Neural cell (in vitro differentiated cells): Measurements from ENCODE around the gene ACTN4. TPM values are rescaled to one million over a fixed set of nuclear protein-coding genes. Genes with fewer than 3 reads are reported as not detected.

Source experiments
- H2AFZ ChIP-seq: fragments of 200-600, 300-800 bp; sonication (generic), shearing (Covaris generic); 2 replicates; pipeline ENCODE4 v1.6.0; 2014; ENCODE audit warnings: low read depth, mild to moderate bottlenecking, antibody characterized with exemption, low read length, moderate library complexity
- H3F3A ChIP-seq: fragments of 200-600 bp; shearing (Covaris generic); 2 replicates; pipeline ENCODE4 v1.6.1; 2016; ENCODE audit warnings: mild to moderate bottlenecking, moderate library complexity, mixed read lengths, antibody characterized with exemption, low read length; ENCODE audit not compliant: insufficient read depth, poor library complexity, severe bottlenecking
- H3K27ac ChIP-seq: fragments of 200-600, 300-800 bp; sonication (generic), shearing (Covaris generic); 2 replicates; pipeline ENCODE4 v1.5.1; 2014; ENCODE audit warnings: mild to moderate bottlenecking, low read length, moderate library complexity
- H3K27me3 ChIP-seq: fragments of 300-800, 200-600 bp; sonication (generic), shearing (Covaris generic); 2 replicates; pipeline ENCODE4 v1.6.0; 2014; ENCODE audit warnings: mild to moderate bottlenecking, low read depth, low read length, moderate library complexity; ENCODE audit not compliant: insufficient read depth
- H3K36me3 ChIP-seq: fragments of 300-800, 200-600 bp; sonication (generic), shearing (Covaris generic); 2 replicates; pipeline ENCODE4 v1.5.1; 2014; ENCODE audit warnings: mild to moderate bottlenecking, antibody characterized with exemption, low read length, moderate library complexity; ENCODE audit not compliant: insufficient read depth
- H3K4me2 ChIP-seq: fragments of 300-800, 200-600 bp; sonication (generic), shearing (Covaris generic); 2 replicates; pipeline ENCODE4 v1.6.0; 2014; ENCODE audit warnings: mild to moderate bottlenecking, low read length
- H3K4me3 ChIP-seq: fragments of 300-800, 200-600 bp; sonication (generic), shearing (Covaris generic); 2 replicates; pipeline ENCODE4 v1.5.1; 2014; ENCODE audit warnings: mild to moderate bottlenecking, low read length, moderate library complexity
- H3K79me2 ChIP-seq: fragments of 200-600 bp; shearing (Covaris generic); replicated peaks from 2 replicates; pipeline ENCODE4 v1.6.0; 2014; ENCODE audit warnings: mild to moderate bottlenecking, low read length, moderate library complexity; ENCODE audit not compliant: insufficient read depth
- H3K9ac ChIP-seq: fragments of 300-800, 200-600 bp; sonication (generic), shearing (Covaris generic); 2 replicates; pipeline ENCODE4 v1.6.1; 2016; ENCODE audit warnings: mild to moderate bottlenecking, low read length, mixed read lengths
- H3K9me2 ChIP-seq: fragments of 200-600 bp; shearing (Covaris generic); 2 replicates; pipeline ENCODE4 v1.6.1; 2016; ENCODE audit warnings: mild to moderate bottlenecking, low read length, mixed read lengths; ENCODE audit not compliant: insufficient read depth
- H3K9me3 ChIP-seq: fragments of 200-600, 300-800 bp; sonication (generic), shearing (Covaris generic); 2 replicates; pipeline ENCODE4 v1.6.1; 2016; ENCODE audit warnings: mild to moderate bottlenecking, mixed run types, low read length, moderate library complexity, mixed read lengths
- H4K20me1 ChIP-seq: fragments of 200-600 bp; shearing (Covaris generic); 2 replicates; pipeline ENCODE4 v1.6.1; 2016; ENCODE audit warnings: mild to moderate bottlenecking, mixed run types; ENCODE audit not compliant: insufficient read depth
- EP300 ChIP-seq: fragments of 450-650 bp; conservative IDR thresholded peaks from 2 replicates; pipeline ENCODE4 v1.6.1; 2014; ENCODE audit warnings: antibody characterized with exemption, mild to moderate bottlenecking, moderate library complexity; ENCODE audit not compliant: poor library complexity, severe bottlenecking
- EZH2 ChIP-seq: fragments of 200-600, 300-800 bp; shearing (Covaris generic), sonication (generic); IDR thresholded peaks from 2 replicates; pipeline ENCODE4 v1.6.1; 2014; ENCODE audit warnings: antibody characterized with exemption, low read length, borderline replicate concordance, mild to moderate bottlenecking; ENCODE audit not compliant: insufficient read depth, poor library complexity, severe bottlenecking
- MXI1 ChIP-seq: fragments of 450-650 bp; conservative IDR thresholded peaks from 2 replicates; pipeline ENCODE4 v1.6.1; 2014; ENCODE audit warnings: antibody characterized with exemption, mild to moderate bottlenecking; ENCODE audit not compliant: poor library complexity, severe bottlenecking
- POLR2AphosphoS5 ChIP-seq: IDR thresholded peaks from 2 replicates; pipeline ENCODE4 v1.6.1; 2012
- RAD21 ChIP-seq: fragments of 450-650 bp; conservative IDR thresholded peaks from 2 replicates; pipeline ENCODE4 v1.6.1; 2014; ENCODE audit warnings: antibody characterized with exemption, mild to moderate bottlenecking, moderate library complexity
- SMC3 ChIP-seq: fragments of 450-650 bp; conservative IDR thresholded peaks from 2 replicates; pipeline ENCODE4 v1.6.1; 2014; ENCODE audit warnings: antibody characterized with exemption, mild to moderate bottlenecking, moderate library complexity; ENCODE audit not compliant: poor library complexity
- TAF1 ChIP-seq: IDR thresholded peaks from 2 replicates; pipeline ENCODE4 v1.6.1; 2012; ENCODE audit warnings: low read depth
- polyA plus RNA-seq: library from polyadenylated mRNA; depleted of rRNA; stranded (reverse); fragments of >200 nt; gene quantifications from 2 replicates; pipeline ENCODE4 v1.2.3, GENCODE V29; 2014
- TF ChIP-seq, protein P1 (sequence below): fragments of 450-650 bp; IDR thresholded peaks from 2 replicates; pipeline ENCODE4 v1.5.1; 2014; ENCODE audit warnings: antibody characterized with exemption, mild to moderate bottlenecking, moderate library complexity; ENCODE audit not compliant: poor library complexity, severe bottlenecking
- TF ChIP-seq, protein P2 (sequence below): IDR thresholded peaks from 2 replicates; pipeline ENCODE4 v1.6.1; 2012; ENCODE audit warnings: borderline replicate concordance

The ACTN4 gene
- polyA plus RNA-seq, 1 donor from 2014 or later = 54.0 TPM

DNA sequence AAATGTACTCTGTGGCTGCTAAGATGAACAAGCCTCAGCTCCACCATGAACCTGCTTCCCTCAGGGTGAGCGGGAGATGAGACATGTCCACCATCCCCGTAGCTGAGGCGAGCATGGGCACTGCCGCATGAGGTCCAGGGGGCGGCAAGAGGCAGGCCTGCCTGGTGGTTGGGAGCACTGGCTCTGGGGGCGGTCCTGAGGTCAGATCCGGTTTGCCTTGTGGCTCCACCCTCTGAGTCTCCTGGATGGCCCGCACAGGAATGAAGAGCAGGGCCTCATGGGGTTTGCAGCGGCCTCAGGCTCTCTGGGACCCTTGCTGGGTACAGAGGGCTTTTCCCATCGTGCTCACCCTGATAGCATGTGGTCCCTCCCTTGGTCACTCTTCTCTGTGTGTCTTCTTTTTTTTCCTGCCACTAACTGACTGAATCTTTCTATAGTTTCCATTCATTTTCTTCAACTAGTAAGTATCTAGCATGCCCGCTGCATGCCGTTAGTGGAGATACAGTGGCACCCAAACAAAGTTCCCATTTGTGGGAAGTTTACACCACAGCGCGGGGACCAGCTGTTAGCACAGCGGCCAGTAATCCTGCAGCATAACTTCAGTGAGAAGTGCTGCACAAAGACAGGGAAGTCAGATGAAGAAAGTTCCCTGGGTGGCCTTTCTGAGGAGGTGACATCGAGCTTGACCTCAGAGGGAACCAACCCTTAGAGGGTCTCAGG, 59.5 kb downstream of the ACTN4 start:
- Histone ChIP-seq H3K9me3 (no peaks in the 10 kb centered on the region), H2AFZ (no peak overlapping the region), H3K9ac (no peak overlapping the region), H3K9me2 (no peaks in the 10 kb centered on the region), H3K4me3 (no peak overlapping the region), H3K79me2 (no peaks in the 10 kb centered on the region), H4K20me1 (no peaks in the 10 kb centered on the region), H3K27ac (no peak overlapping the region), H3F3A (no peaks in the 10 kb centered on the region), H3K27me3 (no peaks in the 10 kb centered on the region), H3K36me3 (no peaks in the 10 kb centered on the region), H3K4me2 (no peak overlapping the region)
- TF ChIP-seq RAD21 (no peak), EP300 (no peak), TAF1 (no peak)

DNA sequence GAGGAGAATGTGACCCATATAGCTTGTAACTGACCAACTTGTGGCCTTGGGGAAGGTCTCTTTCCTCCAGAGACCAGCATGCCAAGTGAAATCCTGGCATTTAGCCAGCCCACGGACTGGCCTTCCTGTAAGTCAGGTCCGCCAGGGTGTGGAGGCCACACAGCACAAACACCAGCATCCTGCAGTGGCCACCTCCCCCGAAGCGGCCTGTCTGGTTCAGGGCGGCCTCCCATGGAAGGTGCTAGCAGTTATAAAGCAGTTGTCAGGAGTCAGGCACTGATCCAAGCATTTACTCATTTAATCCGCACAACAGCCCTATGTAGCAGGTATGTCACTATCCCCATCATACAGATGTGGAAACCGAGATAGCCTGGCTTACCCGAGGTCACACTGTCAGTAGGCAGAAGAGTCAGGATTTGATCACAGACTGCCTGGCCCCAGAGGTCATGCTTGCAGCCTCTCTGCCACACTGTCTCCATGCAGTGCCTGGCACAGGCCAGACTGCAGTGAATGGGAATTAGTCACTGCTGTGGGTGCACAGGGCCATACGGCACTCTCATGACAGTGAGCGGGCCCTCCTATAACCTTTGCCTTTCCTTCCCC, 60.2 kb downstream of the ACTN4 start:
- Histone ChIP-seq H2AFZ (no peak overlapping the region), H3K9ac (no peak overlapping the region)

More for the DNA sequence above, 60.2 kb downstream of the ACTN4 start:
- no peaks in the 10 kb centered on the region for H3K79me2 ChIP-seq
- no peaks in the 10 kb centered on the region for H3K27me3 ChIP-seq
- TF ChIP-seq, protein P1, sequence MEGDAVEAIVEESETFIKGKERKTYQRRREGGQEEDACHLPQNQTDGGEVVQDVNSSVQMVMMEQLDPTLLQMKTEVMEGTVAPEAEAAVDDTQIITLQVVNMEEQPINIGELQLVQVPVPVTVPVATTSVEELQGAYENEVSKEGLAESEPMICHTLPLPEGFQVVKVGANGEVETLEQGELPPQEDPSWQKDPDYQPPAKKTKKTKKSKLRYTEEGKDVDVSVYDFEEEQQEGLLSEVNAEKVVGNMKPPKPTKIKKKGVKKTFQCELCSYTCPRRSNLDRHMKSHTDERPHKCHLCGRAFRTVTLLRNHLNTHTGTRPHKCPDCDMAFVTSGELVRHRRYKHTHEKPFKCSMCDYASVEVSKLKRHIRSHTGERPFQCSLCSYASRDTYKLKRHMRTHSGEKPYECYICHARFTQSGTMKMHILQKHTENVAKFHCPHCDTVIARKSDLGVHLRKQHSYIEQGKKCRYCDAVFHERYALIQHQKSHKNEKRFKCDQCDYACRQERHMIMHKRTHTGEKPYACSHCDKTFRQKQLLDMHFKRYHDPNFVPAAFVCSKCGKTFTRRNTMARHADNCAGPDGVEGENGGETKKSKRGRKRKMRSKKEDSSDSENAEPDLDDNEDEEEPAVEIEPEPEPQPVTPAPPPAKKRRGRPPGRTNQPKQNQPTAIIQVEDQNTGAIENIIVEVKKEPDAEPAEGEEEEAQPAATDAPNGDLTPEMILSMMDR = no peak
- no peak for TF ChIP-seq TAF1
- TF ChIP-seq, protein P2, sequence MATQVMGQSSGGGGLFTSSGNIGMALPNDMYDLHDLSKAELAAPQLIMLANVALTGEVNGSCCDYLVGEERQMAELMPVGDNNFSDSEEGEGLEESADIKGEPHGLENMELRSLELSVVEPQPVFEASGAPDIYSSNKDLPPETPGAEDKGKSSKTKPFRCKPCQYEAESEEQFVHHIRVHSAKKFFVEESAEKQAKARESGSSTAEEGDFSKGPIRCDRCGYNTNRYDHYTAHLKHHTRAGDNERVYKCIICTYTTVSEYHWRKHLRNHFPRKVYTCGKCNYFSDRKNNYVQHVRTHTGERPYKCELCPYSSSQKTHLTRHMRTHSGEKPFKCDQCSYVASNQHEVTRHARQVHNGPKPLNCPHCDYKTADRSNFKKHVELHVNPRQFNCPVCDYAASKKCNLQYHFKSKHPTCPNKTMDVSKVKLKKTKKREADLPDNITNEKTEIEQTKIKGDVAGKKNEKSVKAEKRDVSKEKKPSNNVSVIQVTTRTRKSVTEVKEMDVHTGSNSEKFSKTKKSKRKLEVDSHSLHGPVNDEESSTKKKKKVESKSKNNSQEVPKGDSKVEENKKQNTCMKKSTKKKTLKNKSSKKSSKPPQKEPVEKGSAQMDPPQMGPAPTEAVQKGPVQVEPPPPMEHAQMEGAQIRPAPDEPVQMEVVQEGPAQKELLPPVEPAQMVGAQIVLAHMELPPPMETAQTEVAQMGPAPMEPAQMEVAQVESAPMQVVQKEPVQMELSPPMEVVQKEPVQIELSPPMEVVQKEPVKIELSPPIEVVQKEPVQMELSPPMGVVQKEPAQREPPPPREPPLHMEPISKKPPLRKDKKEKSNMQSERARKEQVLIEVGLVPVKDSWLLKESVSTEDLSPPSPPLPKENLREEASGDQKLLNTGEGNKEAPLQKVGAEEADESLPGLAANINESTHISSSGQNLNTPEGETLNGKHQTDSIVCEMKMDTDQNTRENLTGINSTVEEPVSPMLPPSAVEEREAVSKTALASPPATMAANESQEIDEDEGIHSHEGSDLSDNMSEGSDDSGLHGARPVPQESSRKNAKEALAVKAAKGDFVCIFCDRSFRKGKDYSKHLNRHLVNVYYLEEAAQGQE = no peak
- TF ChIP-seq RAD21 = no peak
- TF ChIP-seq EZH2 = no peak
- TF ChIP-seq EP300 = no peak
- TF ChIP-seq SMC3 = no peak
- TF ChIP-seq POLR2AphosphoS5 = no peak
- TF ChIP-seq MXI1 = no peak
- H4K20me1 ChIP-seq = no peaks in the 10 kb centered on the region
- H3K4me2 ChIP-seq = no peak overlapping the region
- H3K36me3 ChIP-seq = no peaks in the 10 kb centered on the region
- no peaks in the 10 kb centered on the region for H3F3A ChIP-seq
- no peaks in the 10 kb centered on the region for H3K9me3 ChIP-seq
- no peaks in the 10 kb centered on the region for H3K9me2 ChIP-seq
- no peak overlapping the region for H3K4me3 ChIP-seq
- H3K27ac ChIP-seq = no peak overlapping the region
